Skin of body (tissue), 2 donors: ENCODE measurements around the gene GMEB2. TPM values are rescaled to one million over a fixed set of nuclear protein-coding genes. Genes with fewer than 3 reads are reported as not detected.
"Not testable (repeated sequence)": the region's sequence is repeated elsewhere in the genome, so short reads cannot be mapped to it uniquely, and the experiment has no call there.

Source experiments
- DNase-seq: peaks from one replicate; lab custom pipeline; 2025; lab: John Stamatoyannopoulos, UW
- total RNA-seq: library from RNA; depleted of rRNA; stranded (reverse); fragments of >200 nt; gene quantifications from one replicate; pipeline ENCODE4 v1.2.3, GENCODE V29; 2014

GMEB2 gene
- total RNA-seq, 1 donor from 2014 or later: 6.4 TPM

- DNase-seq: no peak
Observed at GRCh38 chr20:63617092-63617875, 9.6 kb downstream of the GMEB2 start.

DNA sequence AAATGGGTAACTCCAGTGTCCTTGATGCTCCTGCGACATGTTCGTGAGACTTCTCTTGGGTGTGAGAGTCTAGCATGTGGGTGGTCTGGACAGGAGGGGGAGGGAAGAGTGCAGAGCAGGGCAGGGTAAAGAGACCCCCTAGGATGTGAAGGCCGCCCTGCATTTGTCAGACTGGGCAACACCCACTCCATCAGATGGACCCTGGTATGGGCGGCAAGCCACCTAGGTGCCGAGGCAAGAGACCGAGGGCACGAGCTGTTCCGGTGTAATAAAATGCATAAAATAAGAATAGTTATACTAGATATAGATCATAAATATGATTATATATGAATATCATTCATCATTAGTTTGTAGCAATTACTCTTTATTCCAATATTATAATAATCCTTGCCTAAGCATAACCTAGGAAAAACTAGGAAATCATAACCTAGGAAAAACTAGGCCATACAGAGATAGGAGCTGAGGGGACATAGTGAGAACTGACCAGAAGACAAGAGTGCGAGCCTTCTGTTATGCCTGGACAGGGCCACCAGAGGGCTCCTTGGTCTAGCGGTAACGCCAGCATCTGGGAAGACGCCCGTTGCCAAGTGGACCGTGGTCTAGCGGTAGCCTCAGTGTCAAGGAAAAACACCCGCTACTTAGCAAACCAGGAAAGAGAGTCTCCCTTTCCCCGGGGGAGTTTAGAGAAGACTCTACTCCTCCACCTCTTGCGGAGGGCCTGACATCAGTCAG is 12.9 kb downstream of the GMEB2 start:
- not testable (repeated sequence) for DNase-seq

DNA sequence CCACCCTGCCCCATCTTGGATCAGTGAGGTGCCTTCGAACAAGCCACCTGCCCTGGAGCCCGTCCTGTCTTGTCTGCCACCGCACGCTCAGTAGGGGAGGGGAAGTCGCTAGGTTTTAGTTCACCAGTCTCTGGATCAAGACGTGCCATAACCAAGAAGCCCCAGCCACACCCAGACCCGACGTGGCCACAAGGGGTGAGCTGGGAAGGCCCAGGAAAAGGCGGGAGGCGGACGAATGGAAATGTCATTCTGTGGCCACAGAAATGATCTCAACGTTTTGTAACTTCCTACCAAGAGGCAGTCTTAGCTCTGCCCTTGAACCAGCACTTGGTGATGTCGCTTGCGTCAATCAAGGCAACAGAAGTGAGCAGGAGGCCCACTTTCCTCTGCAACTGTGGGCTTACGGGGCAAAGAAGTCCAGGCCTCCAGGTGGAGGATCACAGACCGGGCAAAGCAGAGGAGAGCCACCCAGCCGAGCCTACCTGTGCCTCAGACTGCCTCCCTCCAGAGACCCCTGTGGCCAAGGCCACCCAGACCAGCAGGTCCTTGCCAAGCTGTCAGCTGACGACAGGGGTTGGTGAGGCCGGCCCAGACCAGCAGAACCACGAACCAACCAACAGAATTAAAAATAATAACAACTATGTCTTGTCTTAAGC is 14.5 kb downstream of the GMEB2 start:
- no peak for DNase-seq

GRCh38 chr20:63611646-63612045 is 15.3 kb downstream of the GMEB2 start:
- no peak for DNase-seq

GRCh38 chr20:63610581-63611435 is 16.1 kb downstream of the GMEB2 start:
- no peak for DNase-seq

GRCh38 chr20:63606686-63607085 is 20.2 kb downstream of the GMEB2 start:
- no peak for DNase-seq

DNA sequence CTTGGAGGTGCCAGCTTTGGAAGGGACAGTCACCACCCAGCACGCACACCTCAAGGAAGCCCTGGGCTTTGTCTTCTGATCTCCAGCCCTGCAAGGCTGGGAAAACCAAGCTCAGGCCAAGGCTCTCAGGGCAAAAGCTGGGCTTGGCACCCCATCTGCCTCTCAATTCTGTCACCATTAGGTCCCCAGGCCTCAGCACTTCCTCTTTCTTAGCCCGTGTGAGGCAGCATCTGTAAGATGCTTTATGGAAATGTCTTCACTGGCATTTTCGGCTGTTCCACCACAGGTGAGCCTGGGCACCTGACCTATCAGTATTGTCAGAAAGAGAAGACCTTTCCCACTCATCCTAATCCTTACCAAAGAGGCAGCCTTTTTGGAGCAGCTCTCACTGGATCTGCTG is 24.6 kb downstream of the GMEB2 start:
- no peak for DNase-seq

- not testable (repeated sequence) for DNase-seq
Observed at GRCh38 chr20:63601679-63602078, 25.2 kb downstream of the GMEB2 start.

DNA sequence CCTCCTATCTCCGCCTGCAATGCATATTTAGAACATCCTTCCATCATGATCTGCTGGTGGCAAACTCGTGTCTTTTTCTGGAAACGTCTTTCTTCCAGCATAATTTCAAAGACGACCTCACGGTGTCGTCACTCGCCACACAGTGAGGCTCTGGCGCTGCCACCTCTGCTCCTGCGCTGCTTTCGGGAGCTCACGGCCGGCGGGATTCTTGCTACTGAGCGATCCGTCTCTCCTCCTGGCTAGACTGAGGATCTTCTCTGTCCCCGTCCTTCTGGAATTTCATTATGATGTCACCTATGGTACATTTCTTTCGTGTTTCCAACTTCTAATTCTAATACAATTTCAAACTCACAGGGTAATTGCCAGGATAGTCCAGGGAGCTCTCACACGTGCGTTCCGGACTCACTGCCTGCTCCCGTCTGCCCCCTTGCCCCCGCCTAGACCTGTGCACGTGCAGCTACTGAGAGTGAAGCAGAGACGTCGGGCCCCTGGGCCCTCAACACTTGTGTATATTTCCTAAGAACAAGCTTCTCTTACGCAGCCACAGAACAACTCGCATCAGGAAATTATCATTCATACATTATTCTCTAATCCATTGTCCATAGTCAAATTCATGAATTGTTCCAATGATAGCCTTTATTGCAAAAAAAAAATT is 27.4 kb downstream of the GMEB2 start:
- no peak for DNase-seq

- no peak for DNase-seq
Observed at GRCh38 chr20:63598479-63599395, 28.2 kb downstream of the GMEB2 start.

- no peak for DNase-seq
Observed at GRCh38 chr20:63597651-63598478, 29.0 kb downstream of the GMEB2 start.

GRCh38 chr20:63596423-63596822 is 30.5 kb downstream of the GMEB2 start:
- no peak for DNase-seq

GRCh38 chr20:63595416-63596127 is 31.3 kb downstream of the GMEB2 start:
- no peak for DNase-seq

GRCh38 chr20:63594043-63594561 is 32.8 kb downstream of the GMEB2 start:
- no peak for DNase-seq

DNA sequence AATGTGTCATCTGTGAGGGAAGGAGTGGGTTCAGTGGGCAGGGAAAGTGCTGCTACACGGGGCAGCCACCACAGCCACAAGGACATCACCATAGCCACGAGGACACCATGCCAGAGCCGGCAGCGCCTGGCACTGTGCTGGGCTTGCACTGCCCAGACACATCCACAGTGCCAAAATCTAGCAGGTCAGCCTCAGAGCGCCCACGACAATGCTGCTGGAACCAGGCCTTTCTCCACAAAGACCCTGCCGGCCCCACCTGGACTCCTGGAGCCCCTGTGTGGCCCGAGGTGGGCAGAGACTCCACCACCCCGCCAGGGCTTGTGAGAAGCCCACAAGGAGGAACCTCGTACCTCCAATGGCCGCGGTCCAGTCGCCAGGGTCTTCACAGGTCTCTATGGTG is 34.2 kb downstream of the GMEB2 start:
- no peak for DNase-seq

DNA sequence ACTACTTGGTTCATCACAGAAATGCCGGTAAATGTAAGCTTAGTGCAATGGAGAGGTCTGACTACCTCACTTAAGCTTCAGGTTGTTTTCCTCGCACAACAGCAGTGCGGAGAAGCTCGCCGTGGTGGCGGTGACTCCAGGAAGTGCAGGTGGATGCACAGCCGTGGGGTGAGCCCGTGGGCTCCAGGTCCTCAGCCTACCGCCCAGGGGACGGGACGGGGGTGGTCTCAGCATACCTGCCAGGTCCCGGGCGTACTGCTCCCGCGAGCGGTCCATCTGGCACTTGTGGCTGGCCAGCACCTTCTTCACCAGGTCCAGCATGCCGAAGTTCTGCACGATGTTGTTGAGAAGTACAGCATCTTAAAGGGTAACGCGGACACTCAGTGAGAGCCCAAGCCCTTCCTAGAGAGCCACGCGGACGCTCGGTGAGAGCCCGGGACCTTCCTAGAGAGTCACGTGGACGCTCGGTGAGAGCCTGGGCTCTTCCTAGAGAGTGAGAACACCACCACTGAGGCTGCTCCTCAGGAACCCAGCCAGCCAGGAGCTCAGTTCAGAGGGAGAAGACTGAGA is 35.0 kb downstream of the GMEB2 start:
- DNase-seq: no peak

- DNase-seq: no peak
Observed at GRCh38 chr20:63591147-63591533, 35.8 kb downstream of the GMEB2 start.
